Activated effector memory CD4-positive, alpha-beta T cell treated with anti-CD3 and anti-CD28 coated beads, Interleukin-2, amount 50 U/mL, for 16 hours (primary cell): ENCODE results near the gene GNA14.
A peak's percentile ranks its signal among the peaks of the same experiment; 100 is the strongest.
"Not testable (repeated sequence)": the region's sequence is repeated elsewhere in the genome, so short reads cannot be mapped to it uniquely, and the experiment has no call there.

ENCODE experiments used
- DNase-seq: peaks from one replicate; pipeline ENCODE4 v3.0.0-alpha.2; 2020

Gene GNA14

GRCh38 chr9:77486463-77486862 lies 161.7 kb downstream of the GNA14 start:
- no peak for DNase-seq

- peak; percentile 73 for DNase-seq
These were observed 172.3 kb downstream of the GNA14 start for GRCh38 chr9:77475641-77476473.

- no peak for DNase-seq
These were observed 173.2 kb downstream of the GNA14 start for GRCh38 chr9:77474936-77475335.

GRCh38 chr9:77472646-77473045 lies 175.5 kb downstream of the GNA14 start:
- DNase-seq = no peak

GRCh38 chr9:77471572-77471971 lies 176.6 kb downstream of the GNA14 start:
- no peak for DNase-seq

GRCh38 chr9:77469515-77470231 lies 178.4 kb downstream of the GNA14 start:
- no peak for DNase-seq

GRCh38 chr9:77464661-77465060 lies 183.5 kb downstream of the GNA14 start:
- DNase-seq = no peak

- no peak for DNase-seq
These were observed 185.0 kb downstream of the GNA14 start for GRCh38 chr9:77463151-77463550.

GRCh38 chr9:77462066-77462465 lies 186.1 kb downstream of the GNA14 start:
- DNase-seq = no peak

GRCh38 chr9:77460938-77461337 lies 187.2 kb downstream of the GNA14 start:
- DNase-seq = no peak

- peak; percentile 82 for DNase-seq
These were observed 190.1 kb downstream of the GNA14 start for GRCh38 chr9:77457916-77458592.

- DNase-seq = peak; percentile 92
These were observed 191.2 kb downstream of the GNA14 start for GRCh38 chr9:77456829-77457437.

GRCh38 chr9:77455312-77455927 lies 192.7 kb downstream of the GNA14 start:
- DNase-seq = peak; percentile 75

GRCh38 chr9:77454663-77455062 lies 193.5 kb downstream of the GNA14 start:
- no peak for DNase-seq

- DNase-seq = no peak
These were observed 194.1 kb downstream of the GNA14 start for GRCh38 chr9:77453825-77454647.

- no peak for DNase-seq
These were observed 196.6 kb downstream of the GNA14 start for GRCh38 chr9:77451507-77451906.

GRCh38 chr9:77450085-77450475 lies 198.0 kb downstream of the GNA14 start:
- no peak for DNase-seq

- no peak for DNase-seq
These were observed 198.7 kb downstream of the GNA14 start for GRCh38 chr9:77449240-77450084.

GRCh38 chr9:77447646-77448045 lies 200.5 kb downstream of the GNA14 start:
- DNase-seq = no peak

- no peak for DNase-seq
These were observed 205.7 kb downstream of the GNA14 start for GRCh38 chr9:77442436-77442835.

- not testable (repeated sequence) for DNase-seq
These were observed 207.0 kb downstream of the GNA14 start for GRCh38 chr9:77441124-77441523.
